K562 (cell line): ENCODE results near the gene MBOAT7. TPM values are rescaled to one million over a fixed set of nuclear protein-coding genes. Genes with fewer than 3 reads are reported as not detected.

Source experiments
- FOXK2 ChIP-seq, 2 experiments: fragments of 450-650 bp; IDR thresholded peaks in 1 of 2; conservative IDR thresholded peaks in 1 of 2; 2 replicates each; pipeline ENCODE4 v1.6.1; 2016; ENCODE audit warnings: low read depth in 2 of 2, mild to moderate bottlenecking in 1 of 2
- KLF13 ChIP-seq: fragments of 450-650 bp; IDR thresholded peaks from 2 replicates; pipeline ENCODE4 v1.6.1; 2016; ENCODE audit warnings: missing genetic modification characterization, low read depth, mild to moderate bottlenecking, missing compliant biosample characterization, moderate library complexity, borderline replicate concordance
- MNT ChIP-seq, 2 experiments: fragments of 450-650 bp; conservative IDR thresholded peaks; 2 replicates each; pipeline ENCODE4 v1.6.1; 2017; ENCODE audit warnings: mild to moderate bottlenecking in 2 of 2, moderate library complexity in 2 of 2
- SAP30 ChIP-seq: fragments of 200-600 bp; sonication (generic); IDR thresholded peaks from 2 replicates; pipeline ENCODE4 v1.6.1; 2012; ENCODE audit warnings: borderline replicate concordance, low read depth, mild to moderate bottlenecking, moderate library complexity, low read length, control low read depth, inconsistent platforms; ENCODE audit not compliant: insufficient read depth, poor library complexity, severe bottlenecking
- SMC3 ChIP-seq: conservative IDR thresholded peaks from 2 replicates; pipeline ENCODE4 v1.6.1; 2011; ENCODE audit warnings: low read depth, low read length, improper control_type of control experiment; ENCODE audit not compliant: insufficient read depth
- ZNF318 ChIP-seq, 2 experiments: fragments of 450-650 bp; IDR thresholded peaks; 2 replicates each; pipeline ENCODE4 v1.6.1; 2016; ENCODE audit warnings: mild to moderate bottlenecking in 2 of 2, borderline replicate concordance in 1 of 2, low read depth in 1 of 2, moderate library complexity in 1 of 2
- polyA plus RNA-seq, 8 experiments: library from polyadenylated mRNA; depleted of rRNA in 4 of 8; stranded (reverse) in 5 of 8; unstranded in 3 of 8; fragments of >200 nt; fragmentation: Nextera tagmentation in 2 of 8; fragmentation: Illumina TruSeq in 1 of 8; extraction: Ambion mirVana in 2 of 8; extraction: Trizol in 1 of 8; gene quantifications; 2 replicates each; pipeline versions ENCODE4 v1.2.1 to v1.2.3, GENCODE V29; 2011 to 2014; ENCODE audit warnings: inconsistent platforms in 1 of 8, missing spikeins in 1 of 8
- total RNA-seq, 7 experiments: library from RNA; depleted of rRNA in 6 of 7; stranded (reverse); fragments of >200 nt in 6 of 7; fragmentation: Illumina TruSeq in 2 of 7; extraction: Trizol in 2 of 7; gene quantifications; 2 replicates each; pipeline versions ENCODE4 v1.2.1 to v1.2.3, GENCODE V29; 2011 to 2021; ENCODE audit warnings: low replicate concordance in 1 of 7

Gene MBOAT7
- total and polyA plus RNA-seq, 9 of the 15 experiments (the other 6 are each of a cell fraction or from before 2014, with no cell fraction given): 1.4 to 153 (median 56.1) TPM

GRCh38 chr19:54162241-54162805 lies 27.1 kb downstream of the MBOAT7 start (continued):
- no peak for TF ChIP-seq ZNF318 (IDR thresholded peaks at IDR 0.05; ENCODE audit: borderline replicate concordance in 1 of 2, low read depth in 1 of 2)
- peak; percentile 99 for TF ChIP-seq MNT (conservative IDR thresholded peaks at IDR 0.05)
- TF ChIP-seq SMC3: no peak
- TF ChIP-seq KLF13 (tag): 0 out of 2 replicates have a peak, but pooled peaks have one; percentile 12
- peak; percentile 77 for TF ChIP-seq SAP30
- peak; percentile 52 to 66; a peak in 1 of 4 replicates for TF ChIP-seq FOXK2 (conservative IDR thresholded peaks at IDR 0.05 in 1 of 2, IDR thresholded peaks at IDR 0.05 in 1 of 2; ENCODE audit: low read depth in 2 of 2)
